GM12878 (cell line): Measurements from ENCODE around the gene ICA1. TPM values are rescaled to one million over a fixed set of nuclear protein-coding genes. Genes with fewer than 3 reads are reported as not detected.

ENCODE experiments used
- BHLHE40 ChIP-seq, 2 experiments: fragments of 450-650 bp in 1 of 2; IDR thresholded peaks; 2 replicates each; pipeline ENCODE4 v1.6.1; 2011 to 2017; ENCODE audit warnings: low read depth in 2 of 2, borderline replicate concordance in 1 of 2, improper control_type of control experiment in 1 of 2, low read length in 1 of 2, mild to moderate bottlenecking in 1 of 2
- CBX3 ChIP-seq: fragments of 200-600 bp; sonication (generic); IDR thresholded peaks from 2 replicates; pipeline ENCODE4 v1.6.1; 2016; ENCODE audit warnings: low read depth, borderline replicate concordance
- CHD1 ChIP-seq: IDR thresholded peaks from 2 replicates; pipeline ENCODE4 v1.6.1; 2012; ENCODE audit warnings: low read depth, low read length, improper control_type of control experiment
- ETV6 ChIP-seq, 2 experiments: fragments of 450-650 bp in 1 of 2; IDR thresholded peaks in 1 of 2; conservative IDR thresholded peaks in 1 of 2; 2 replicates each; pipeline ENCODE4 v1.6.1; 2014; ENCODE audit warnings: antibody characterized with exemption in 1 of 2, borderline replicate concordance in 1 of 2, low read depth in 1 of 2, mild to moderate bottlenecking in 1 of 2, moderate library complexity in 1 of 2
- NFIC ChIP-seq: IDR thresholded peaks from 2 replicates; pipeline ENCODE4 v1.6.1; 2012; ENCODE audit warnings: low read depth, mild to moderate bottlenecking, inconsistent platforms, low read length, moderate library complexity
- NR2F1 ChIP-seq: fragments of 450-650 bp; conservative IDR thresholded peaks from 2 replicates; pipeline ENCODE4 v1.6.1; 2017; ENCODE audit warnings: mild to moderate bottlenecking
- SIN3A ChIP-seq: IDR thresholded peaks from 2 replicates; pipeline ENCODE4 v1.6.1; 2012; ENCODE audit warnings: low read depth, low read length, improper control_type of control experiment
- polyA plus RNA-seq, 11 experiments: library from polyadenylated mRNA; depleted of rRNA in 4 of 11; unstranded in 6 of 11; stranded (reverse) in 5 of 11; fragments of >200 nt; fragmentation: Nextera tagmentation in 4 of 11; fragmentation: Illumina TruSeq in 1 of 11; extraction: Ambion mirVana in 4 of 11; extraction: Trizol in 1 of 11; gene quantifications; 1 replicate in 1 of 11; 2 replicates in 10 of 11; pipeline versions ENCODE4 v1.2.1 to v1.2.3, GENCODE V29; 2011 to 2016; ENCODE audit warnings: inconsistent platforms in 2 of 11, missing spikeins in 2 of 11, low read depth in 1 of 11
- total RNA-seq, 4 experiments: library from RNA; depleted of rRNA in 3 of 4; stranded (reverse); fragments of >200 nt in 3 of 4; fragmentation: Illumina TruSeq in 1 of 4; extraction: Trizol in 1 of 4; gene quantifications; 2 replicates each; pipeline versions ENCODE4 v1.2.1 to v1.2.3, GENCODE V29; 2013 to 2021
- TF ChIP-seq, protein P1 (sequence below): IDR thresholded peaks from 2 replicates; pipeline ENCODE4 v1.6.1; 2012; ENCODE audit warnings: improper control_type of control experiment, low read depth, low read length; ENCODE audit not compliant: insufficient replicate concordance
- TF ChIP-seq, protein P2 (sequence below): IDR thresholded peaks from 2 replicates; pipeline ENCODE4 v1.6.1; 2011; ENCODE audit warnings: borderline replicate concordance, low read depth, mild to moderate bottlenecking, moderate library complexity, low read length; ENCODE audit not compliant: insufficient read depth, poor library complexity, severe bottlenecking
- TF ChIP-seq, protein P3 (sequence below): IDR thresholded peaks from 2 replicates; pipeline ENCODE4 v1.6.1; 2011; ENCODE audit warnings: borderline replicate concordance, low read depth, mild to moderate bottlenecking, moderate library complexity, mixed read lengths, low read length; ENCODE audit not compliant: insufficient read depth; ENCODE audit errors: extremely low read length
- TF ChIP-seq, protein P4 (sequence below): fragments of 450-650 bp; IDR thresholded peaks from 2 replicates; pipeline ENCODE4 v1.6.1; 2017; ENCODE audit warnings: mild to moderate bottlenecking, moderate library complexity
- TF ChIP-seq, protein P5 (sequence below): fragments of 450-650 bp; IDR thresholded peaks from 2 replicates; pipeline ENCODE4 v1.6.1; 2014; ENCODE audit warnings: mild to moderate bottlenecking

The ICA1 gene
- total and polyA plus RNA-seq, 10 of the 15 experiments (the other 5 are each of a cell fraction or from before 2014, with no cell fraction given): 1.3 to 35.1 (median 3.3) TPM

DNA sequence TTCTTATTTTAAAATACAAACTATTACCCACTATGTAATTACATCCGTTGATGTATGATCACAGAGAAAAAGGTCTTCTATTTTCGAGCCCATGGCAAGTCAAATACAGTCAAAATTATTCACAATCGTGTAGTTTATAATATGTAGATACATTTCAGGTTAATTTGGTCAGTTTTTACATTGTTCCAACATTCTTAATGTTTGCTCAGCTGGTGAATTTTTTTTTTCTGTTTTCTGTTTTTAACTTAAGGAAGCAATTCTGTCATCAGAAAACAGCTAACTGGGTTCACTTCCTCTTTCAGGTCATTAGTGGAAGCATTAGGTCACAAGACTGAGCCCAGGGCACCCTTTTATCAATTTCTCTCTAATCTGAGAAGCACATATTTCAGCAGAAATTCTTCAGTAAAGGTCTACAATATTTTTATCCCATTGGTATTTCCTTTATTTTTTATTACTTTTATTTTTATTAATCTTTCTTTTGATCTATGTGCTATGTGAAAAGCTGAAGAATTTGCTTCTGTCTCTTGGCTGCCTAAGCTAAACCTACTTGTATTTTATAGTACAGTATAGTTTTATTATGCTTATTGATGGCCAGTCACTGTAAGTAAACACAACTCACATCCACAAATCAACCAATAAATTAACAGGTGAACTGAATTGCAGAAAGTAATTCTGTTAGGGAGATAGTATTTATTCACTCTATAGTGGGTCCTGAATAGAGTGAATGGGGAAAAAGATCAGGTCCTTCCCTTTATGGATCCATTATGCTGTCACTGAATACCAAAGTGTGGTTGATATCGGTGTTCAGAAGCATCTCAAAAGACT lies 84.6 kb downstream of the ICA1 start (continued):
- TF ChIP-seq, protein P1, sequence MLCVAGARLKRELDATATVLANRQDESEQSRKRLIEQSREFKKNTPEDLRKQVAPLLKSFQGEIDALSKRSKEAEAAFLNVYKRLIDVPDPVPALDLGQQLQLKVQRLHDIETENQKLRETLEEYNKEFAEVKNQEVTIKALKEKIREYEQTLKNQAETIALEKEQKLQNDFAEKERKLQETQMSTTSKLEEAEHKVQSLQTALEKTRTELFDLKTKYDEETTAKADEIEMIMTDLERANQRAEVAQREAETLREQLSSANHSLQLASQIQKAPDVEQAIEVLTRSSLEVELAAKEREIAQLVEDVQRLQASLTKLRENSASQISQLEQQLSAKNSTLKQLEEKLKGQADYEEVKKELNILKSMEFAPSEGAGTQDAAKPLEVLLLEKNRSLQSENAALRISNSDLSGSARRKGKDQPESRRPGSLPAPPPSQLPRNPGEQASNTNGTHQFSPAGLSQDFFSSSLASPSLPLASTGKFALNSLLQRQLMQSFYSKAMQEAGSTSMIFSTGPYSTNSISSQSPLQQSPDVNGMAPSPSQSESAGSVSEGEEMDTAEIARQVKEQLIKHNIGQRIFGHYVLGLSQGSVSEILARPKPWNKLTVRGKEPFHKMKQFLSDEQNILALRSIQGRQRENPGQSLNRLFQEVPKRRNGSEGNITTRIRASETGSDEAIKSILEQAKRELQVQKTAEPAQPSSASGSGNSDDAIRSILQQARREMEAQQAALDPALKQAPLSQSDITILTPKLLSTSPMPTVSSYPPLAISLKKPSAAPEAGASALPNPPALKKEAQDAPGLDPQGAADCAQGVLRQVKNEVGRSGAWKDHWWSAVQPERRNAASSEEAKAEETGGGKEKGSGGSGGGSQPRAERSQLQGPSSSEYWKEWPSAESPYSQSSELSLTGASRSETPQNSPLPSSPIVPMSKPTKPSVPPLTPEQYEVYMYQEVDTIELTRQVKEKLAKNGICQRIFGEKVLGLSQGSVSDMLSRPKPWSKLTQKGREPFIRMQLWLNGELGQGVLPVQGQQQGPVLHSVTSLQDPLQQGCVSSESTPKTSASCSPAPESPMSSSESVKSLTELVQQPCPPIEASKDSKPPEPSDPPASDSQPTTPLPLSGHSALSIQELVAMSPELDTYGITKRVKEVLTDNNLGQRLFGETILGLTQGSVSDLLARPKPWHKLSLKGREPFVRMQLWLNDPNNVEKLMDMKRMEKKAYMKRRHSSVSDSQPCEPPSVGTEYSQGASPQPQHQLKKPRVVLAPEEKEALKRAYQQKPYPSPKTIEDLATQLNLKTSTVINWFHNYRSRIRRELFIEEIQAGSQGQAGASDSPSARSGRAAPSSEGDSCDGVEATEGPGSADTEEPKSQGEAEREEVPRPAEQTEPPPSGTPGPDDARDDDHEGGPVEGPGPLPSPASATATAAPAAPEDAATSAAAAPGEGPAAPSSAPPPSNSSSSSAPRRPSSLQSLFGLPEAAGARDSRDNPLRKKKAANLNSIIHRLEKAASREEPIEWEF: peak; percentile 32
- TF ChIP-seq, protein P2, sequence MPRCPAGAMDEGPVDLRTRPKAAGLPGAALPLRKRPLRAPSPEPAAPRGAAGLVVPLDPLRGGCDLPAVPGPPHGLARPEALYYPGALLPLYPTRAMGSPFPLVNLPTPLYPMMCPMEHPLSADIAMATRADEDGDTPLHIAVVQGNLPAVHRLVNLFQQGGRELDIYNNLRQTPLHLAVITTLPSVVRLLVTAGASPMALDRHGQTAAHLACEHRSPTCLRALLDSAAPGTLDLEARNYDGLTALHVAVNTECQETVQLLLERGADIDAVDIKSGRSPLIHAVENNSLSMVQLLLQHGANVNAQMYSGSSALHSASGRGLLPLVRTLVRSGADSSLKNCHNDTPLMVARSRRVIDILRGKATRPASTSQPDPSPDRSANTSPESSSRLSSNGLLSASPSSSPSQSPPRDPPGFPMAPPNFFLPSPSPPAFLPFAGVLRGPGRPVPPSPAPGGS: peak; percentile 63
- TF ChIP-seq, protein P3, sequence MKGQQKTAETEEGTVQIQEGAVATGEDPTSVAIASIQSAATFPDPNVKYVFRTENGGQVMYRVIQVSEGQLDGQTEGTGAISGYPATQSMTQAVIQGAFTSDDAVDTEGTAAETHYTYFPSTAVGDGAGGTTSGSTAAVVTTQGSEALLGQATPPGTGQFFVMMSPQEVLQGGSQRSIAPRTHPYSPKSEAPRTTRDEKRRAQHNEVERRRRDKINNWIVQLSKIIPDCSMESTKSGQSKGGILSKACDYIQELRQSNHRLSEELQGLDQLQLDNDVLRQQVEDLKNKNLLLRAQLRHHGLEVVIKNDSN: no peak
- TF ChIP-seq CBX3 (no peak), ETV6 (conservative IDR thresholded peaks at IDR 0.05 in 1 of 2, IDR thresholded peaks at IDR 0.05 in 1 of 2; ENCODE audit: borderline replicate concordance in 1 of 2, low read depth in 1 of 2) (peak in 1 of 2 experiments; percentile 92; a peak in 2 of 4 replicates), NR2F1 (peak; percentile 72; the same call in 1 of the 2 replicates), SIN3A (no peak), BHLHE40 (IDR thresholded peaks at IDR 0.05; ENCODE audit: borderline replicate concordance in 1 of 2, low read depth in 2 of 2, low read length in 1 of 2) (peak; percentile 82 to 87), NFIC (peak; percentile 86), CHD1 (peak; percentile 38; the same call in 1 of the 2 replicates)
- TF ChIP-seq, protein P4, sequence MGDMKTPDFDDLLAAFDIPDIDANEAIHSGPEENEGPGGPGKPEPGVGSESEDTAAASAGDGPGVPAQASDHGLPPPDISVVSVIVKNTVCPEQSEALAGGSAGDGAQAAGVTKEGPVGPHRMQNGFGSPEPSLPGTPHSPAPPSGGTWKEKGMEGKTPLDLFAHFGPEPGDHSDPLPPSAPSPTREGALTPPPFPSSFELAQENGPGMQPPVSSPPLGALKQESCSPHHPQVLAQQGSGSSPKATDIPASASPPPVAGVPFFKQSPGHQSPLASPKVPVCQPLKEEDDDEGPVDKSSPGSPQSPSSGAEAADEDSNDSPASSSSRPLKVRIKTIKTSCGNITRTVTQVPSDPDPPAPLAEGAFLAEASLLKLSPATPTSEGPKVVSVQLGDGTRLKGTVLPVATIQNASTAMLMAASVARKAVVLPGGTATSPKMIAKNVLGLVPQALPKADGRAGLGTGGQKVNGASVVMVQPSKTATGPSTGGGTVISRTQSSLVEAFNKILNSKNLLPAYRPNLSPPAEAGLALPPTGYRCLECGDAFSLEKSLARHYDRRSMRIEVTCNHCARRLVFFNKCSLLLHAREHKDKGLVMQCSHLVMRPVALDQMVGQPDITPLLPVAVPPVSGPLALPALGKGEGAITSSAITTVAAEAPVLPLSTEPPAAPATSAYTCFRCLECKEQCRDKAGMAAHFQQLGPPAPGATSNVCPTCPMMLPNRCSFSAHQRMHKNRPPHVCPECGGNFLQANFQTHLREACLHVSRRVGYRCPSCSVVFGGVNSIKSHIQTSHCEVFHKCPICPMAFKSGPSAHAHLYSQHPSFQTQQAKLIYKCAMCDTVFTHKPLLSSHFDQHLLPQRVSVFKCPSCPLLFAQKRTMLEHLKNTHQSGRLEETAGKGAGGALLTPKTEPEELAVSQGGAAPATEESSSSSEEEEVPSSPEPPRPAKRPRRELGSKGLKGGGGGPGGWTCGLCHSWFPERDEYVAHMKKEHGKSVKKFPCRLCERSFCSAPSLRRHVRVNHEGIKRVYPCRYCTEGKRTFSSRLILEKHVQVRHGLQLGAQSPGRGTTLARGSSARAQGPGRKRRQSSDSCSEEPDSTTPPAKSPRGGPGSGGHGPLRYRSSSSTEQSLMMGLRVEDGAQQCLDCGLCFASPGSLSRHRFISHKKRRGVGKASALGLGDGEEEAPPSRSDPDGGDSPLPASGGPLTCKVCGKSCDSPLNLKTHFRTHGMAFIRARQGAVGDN: peak; percentile 58
- TF ChIP-seq, protein P5, sequence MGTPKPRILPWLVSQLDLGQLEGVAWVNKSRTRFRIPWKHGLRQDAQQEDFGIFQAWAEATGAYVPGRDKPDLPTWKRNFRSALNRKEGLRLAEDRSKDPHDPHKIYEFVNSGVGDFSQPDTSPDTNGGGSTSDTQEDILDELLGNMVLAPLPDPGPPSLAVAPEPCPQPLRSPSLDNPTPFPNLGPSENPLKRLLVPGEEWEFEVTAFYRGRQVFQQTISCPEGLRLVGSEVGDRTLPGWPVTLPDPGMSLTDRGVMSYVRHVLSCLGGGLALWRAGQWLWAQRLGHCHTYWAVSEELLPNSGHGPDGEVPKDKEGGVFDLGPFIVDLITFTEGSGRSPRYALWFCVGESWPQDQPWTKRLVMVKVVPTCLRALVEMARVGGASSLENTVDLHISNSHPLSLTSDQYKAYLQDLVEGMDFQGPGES: no peak
